ENCODE data around the gene GSK3A. TPM values are rescaled to one million over a fixed set of nuclear protein-coding genes. Genes with fewer than 3 reads are reported as not detected.

Gene GSK3A
- total and polyA plus RNA-seq, 7 donors: 17.4 to 49.5 (median 28.5) TPM

DNA sequence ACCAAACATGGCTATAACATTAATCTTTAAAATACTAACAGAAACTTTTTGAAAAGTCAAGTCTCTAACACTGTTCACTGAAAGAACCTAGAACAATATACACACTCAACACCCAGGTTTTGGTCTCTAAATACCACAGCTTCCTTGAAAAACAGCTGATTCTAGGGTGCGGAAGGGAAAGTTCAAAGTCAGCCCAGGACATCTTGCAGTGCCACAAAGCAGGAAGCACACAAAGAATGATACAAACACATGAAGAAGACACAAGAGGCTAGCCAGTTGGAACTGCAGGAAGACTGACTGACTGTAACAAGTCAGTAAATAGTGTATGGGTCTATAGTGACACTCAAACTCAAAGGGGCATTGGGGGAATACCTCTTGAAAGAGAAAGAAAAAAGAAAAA lies 29.5 kb downstream of the GSK3A start:
- TF ChIP-seq EP300 (IDR thresholded peaks at IDR 0.05) (no peak), POLR2AphosphoS5 (IDR thresholded peaks at IDR 0.05) (no peak)
- Histone ChIP-seq H3K9me3 (no peaks in the 10 kb centered on the region), H3K27ac (no peak overlapping the region), H3K4me3 (no peak overlapping the region), H3K36me3 (peaks cover 23 to 71% (median 36%) of the 10 kb centered on the region in 4 donors), H3K27me3 (no peaks in the 10 kb centered on the region), H3K4me1 (peaks cover 0 to 18% (median 15%) of the 10 kb centered on the region in 4 donors)
- no peak for DNase-seq
- 69 to 77% methylated on average over 1 of the region's 1 CpG for WGBS, 2 donors
- intact Hi-C loops (cut with DNase I): no loop called here

DNA sequence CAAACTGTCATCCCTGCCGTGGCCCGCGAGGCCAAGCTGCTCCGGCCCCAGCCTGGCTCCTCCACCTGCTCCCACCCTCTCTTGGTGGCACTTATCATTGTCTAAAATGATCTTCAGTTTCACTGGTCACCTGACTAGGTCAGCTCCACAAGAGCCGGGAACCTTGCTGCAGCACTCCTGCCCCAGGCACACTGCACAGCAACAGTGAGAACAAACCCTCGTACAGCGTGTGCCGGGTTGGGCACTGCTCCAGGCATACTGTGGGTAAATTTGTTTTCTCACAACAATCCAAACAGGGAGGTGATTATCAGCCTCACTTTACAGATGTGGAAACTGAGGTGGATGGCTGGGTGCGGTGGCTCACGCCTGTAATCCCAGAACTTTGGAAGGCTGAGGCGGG lies 33.8 kb downstream of the GSK3A start:
- intact Hi-C loops (cut with DNase I): no loop called here
- Histone ChIP-seq H3K9me3 (no peaks in the 10 kb centered on the region), H3K27ac (no peak overlapping the region), H3K4me3 (no peak overlapping the region), H3K4me1 (no peaks in the 10 kb centered on the region), H3K27me3 (no peaks in the 10 kb centered on the region), H3K36me3 (peaks cover 25 to 98% (median 48%) of the 10 kb centered on the region in 4 donors)
- no peak for TF ChIP-seq POLR2A (IDR thresholded peaks at IDR 0.05)
- TF ChIP-seq EP300 (IDR thresholded peaks at IDR 0.05): no peak
- TF ChIP-seq, protein P1, sequence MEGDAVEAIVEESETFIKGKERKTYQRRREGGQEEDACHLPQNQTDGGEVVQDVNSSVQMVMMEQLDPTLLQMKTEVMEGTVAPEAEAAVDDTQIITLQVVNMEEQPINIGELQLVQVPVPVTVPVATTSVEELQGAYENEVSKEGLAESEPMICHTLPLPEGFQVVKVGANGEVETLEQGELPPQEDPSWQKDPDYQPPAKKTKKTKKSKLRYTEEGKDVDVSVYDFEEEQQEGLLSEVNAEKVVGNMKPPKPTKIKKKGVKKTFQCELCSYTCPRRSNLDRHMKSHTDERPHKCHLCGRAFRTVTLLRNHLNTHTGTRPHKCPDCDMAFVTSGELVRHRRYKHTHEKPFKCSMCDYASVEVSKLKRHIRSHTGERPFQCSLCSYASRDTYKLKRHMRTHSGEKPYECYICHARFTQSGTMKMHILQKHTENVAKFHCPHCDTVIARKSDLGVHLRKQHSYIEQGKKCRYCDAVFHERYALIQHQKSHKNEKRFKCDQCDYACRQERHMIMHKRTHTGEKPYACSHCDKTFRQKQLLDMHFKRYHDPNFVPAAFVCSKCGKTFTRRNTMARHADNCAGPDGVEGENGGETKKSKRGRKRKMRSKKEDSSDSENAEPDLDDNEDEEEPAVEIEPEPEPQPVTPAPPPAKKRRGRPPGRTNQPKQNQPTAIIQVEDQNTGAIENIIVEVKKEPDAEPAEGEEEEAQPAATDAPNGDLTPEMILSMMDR (IDR thresholded peaks at IDR 0.05): no peak
- no peak for TF ChIP-seq POLR2AphosphoS5 (IDR thresholded peaks at IDR 0.05)
- 77 to 92% methylated on average over 11 of the region's 11 CpGs for WGBS, 2 donors
- DNase-seq: no peak

GRCh38 chr19:42207767-42208271 lies 34.6 kb downstream of the GSK3A start:
- 79 to 82% methylated on average over 6 of the region's 6 CpGs for WGBS, 2 donors
- DNase-seq: no peak
- no peak overlapping the region for H3K27ac ChIP-seq
- no peaks in the 10 kb centered on the region for H3K27me3 ChIP-seq
- intact Hi-C loops (cut with DNase I): no loop called here
- no peaks in the 10 kb centered on the region for H3K4me1 ChIP-seq
- peaks cover 26 to 98% (median 52%) of the 10 kb centered on the region in 4 donors for H3K36me3 ChIP-seq
- TF ChIP-seq, protein P1 (IDR thresholded peaks at IDR 0.05): no peak
- TF ChIP-seq POLR2AphosphoS5 (IDR thresholded peaks at IDR 0.05) (no peak), POLR2A (IDR thresholded peaks at IDR 0.05) (no peak), EP300 (IDR thresholded peaks at IDR 0.05) (no peak)
- no peaks in the 10 kb centered on the region for H3K9me3 ChIP-seq
- H3K4me3 ChIP-seq: no peak overlapping the region

DNA sequence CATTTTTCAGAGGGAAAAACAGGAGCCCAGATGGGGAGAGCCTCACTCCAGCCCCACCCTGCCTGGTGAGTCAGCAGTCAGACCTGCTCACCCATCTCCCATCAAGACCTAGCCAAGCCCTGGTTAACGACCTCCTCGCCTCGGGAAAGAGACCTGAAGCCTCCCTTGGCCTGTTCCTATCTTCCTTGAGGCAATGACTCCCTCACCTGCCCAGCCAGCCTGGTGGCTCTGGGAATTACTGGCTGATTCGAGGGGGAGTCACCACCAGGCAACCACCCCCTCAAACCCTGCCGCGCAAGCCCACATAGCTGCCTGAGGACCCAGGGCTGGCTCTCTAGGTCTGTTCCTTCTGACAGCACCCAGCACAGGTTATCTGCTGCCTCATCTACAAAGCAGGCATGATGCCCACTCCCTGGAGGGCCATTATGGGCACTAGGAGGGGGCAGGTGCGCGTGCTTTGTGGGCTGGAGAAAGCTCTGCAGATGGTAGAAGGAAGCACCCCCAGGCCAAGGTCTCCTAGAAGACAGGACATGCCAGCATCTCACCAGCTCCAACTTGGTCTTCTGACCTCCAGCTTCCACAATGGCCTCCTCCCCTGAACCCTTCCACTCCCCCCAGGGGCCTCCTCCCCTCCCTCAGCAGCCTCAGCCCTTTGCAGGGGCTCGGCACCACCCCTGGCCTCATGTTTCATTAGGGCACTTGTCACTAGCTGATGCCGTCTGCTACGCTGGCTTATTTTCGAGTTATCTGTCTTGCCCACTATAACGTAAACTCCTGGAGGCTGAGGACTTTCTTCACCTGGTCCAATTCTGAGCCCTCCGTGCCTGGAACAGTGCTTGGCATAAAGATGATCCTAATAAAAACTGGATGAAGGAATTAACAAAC lies 35.3 kb downstream of the GSK3A start:
- TF ChIP-seq, protein P1 (IDR thresholded peaks at IDR 0.05): no peak
- TF ChIP-seq EP300 (IDR thresholded peaks at IDR 0.05) (no peak), POLR2AphosphoS5 (IDR thresholded peaks at IDR 0.05) (no peak), POLR2A (IDR thresholded peaks at IDR 0.05) (no peak)
- no peak overlapping the region for H3K27ac ChIP-seq
- intact Hi-C loops (cut with DNase I): no loop called here

GRCh38 chr19:42204664-42205063 lies 37.7 kb downstream of the GSK3A start:
- intact Hi-C loops (cut with DNase I): no loop called here
- Histone ChIP-seq H3K9me3 (no peaks in the 10 kb centered on the region), H3K4me3 (no peak overlapping the region), H3K27ac (no peak overlapping the region), H3K4me1 (peaks cover 0 to 5% (median 0%) of the 10 kb centered on the region in 4 donors), H3K27me3 (no peaks in the 10 kb centered on the region), H3K36me3 (peaks cover 31 to 100% (median 42%) of the 10 kb centered on the region in 4 donors)
- 90 to 92% methylated on average over 6 of the region's 6 CpGs for WGBS, 2 donors
- TF ChIP-seq POLR2A (IDR thresholded peaks at IDR 0.05) (no peak), EP300 (IDR thresholded peaks at IDR 0.05) (no peak), POLR2AphosphoS5 (IDR thresholded peaks at IDR 0.05) (no peak)
- TF ChIP-seq, protein P1 (IDR thresholded peaks at IDR 0.05): no peak
- no peak for DNase-seq

More for the DNA sequence above, 35.3 kb downstream of the GSK3A start:
- Histone ChIP-seq H3K9me3 (no peaks in the 10 kb centered on the region), H3K36me3 (peaks cover 26 to 98% (median 53%) of the 10 kb centered on the region in 4 donors), H3K4me1 (no peaks in the 10 kb centered on the region), H3K4me3 (no peak overlapping the region), H3K27me3 (no peaks in the 10 kb centered on the region)
- WGBS, 2 donors: 75 to 87% methylated on average over 14 of the region's 14 CpGs
- DNase-seq: no peak
